K562 (cell line): Measurements from ENCODE around the gene ZNF438.

ENCODE experiments used
- CREB1 ChIP-seq, 2 experiments: sonication (generic) in 1 of 2; formaldehyde crosslinking in 1 of 2; IDR thresholded peaks; 2 replicates each; pipeline versions ENCODE4 v1.6.1 to v1.8.0; 2012 to 2022; ENCODE audit warnings: inconsistent platforms in 1 of 2, mild to moderate bottlenecking in 1 of 2, missing genetic modification reagents in 1 of 2, moderate library complexity in 1 of 2
- CTCF ChIP-seq, 3 experiments: IDR thresholded peaks in 2 of 3; conservative IDR thresholded peaks in 1 of 3; 2 replicates each; pipeline ENCODE4 v1.5.1; 2011 to 2012; ENCODE audit warnings: low read length in 3 of 3, mild to moderate bottlenecking in 3 of 3, control low read depth in 2 of 3, improper control_type of control experiment in 1 of 3, inconsistent platforms in 1 of 3, low read depth in 1 of 3, mixed read lengths in 1 of 3, moderate library complexity in 1 of 3; ENCODE audit not compliant: insufficient read depth in 2 of 3
- EWSR1 ChIP-seq: fragments of 450-650 bp; IDR thresholded peaks from 2 replicates; pipeline ENCODE4 v1.6.1; 2018; ENCODE audit warnings: borderline replicate concordance, mild to moderate bottlenecking, low read depth, moderate library complexity; ENCODE audit not compliant: partially characterized antibody
- PKNOX1 ChIP-seq: fragments of 450-650 bp; IDR thresholded peaks from 2 replicates; pipeline ENCODE4 v1.6.1; 2016
- RCOR1 ChIP-seq, 2 experiments: IDR thresholded peaks; 2 replicates each; pipeline ENCODE4 v1.6.1; 2012; ENCODE audit warnings: low read depth in 2 of 2, low read length in 2 of 2, borderline replicate concordance in 1 of 2, improper control_type of control experiment in 1 of 2
- RNF2 ChIP-seq: sonication (generic); IDR thresholded peaks from 2 replicates; pipeline ENCODE4 v1.6.1; 2016
- SMAD4 ChIP-seq: fragments of 250-450 bp; sonication (Bioruptor Pico); conservative IDR thresholded peaks from 2 replicates; pipeline ENCODE4 v1.8.0; 2021; ENCODE audit warnings: inconsistent platforms, mild to moderate bottlenecking, moderate library complexity
- SMARCE1 ChIP-seq: fragments of 450-650 bp; IDR thresholded peaks from 2 replicates; pipeline ENCODE4 v1.7.1; 2016; ENCODE audit warnings: mild to moderate bottlenecking
- USF2 ChIP-seq: sonication (generic); formaldehyde crosslinking; IDR thresholded peaks from 2 replicates; pipeline ENCODE4 v1.5.0; 2020; ENCODE audit warnings: missing genetic modification reagents
- ZBTB34 ChIP-seq: fragments of 250-450 bp; sonication (Bioruptor Pico); IDR thresholded peaks from 2 replicates; pipeline ENCODE4 v1.8.0; 2021; ENCODE audit warnings: mild to moderate bottlenecking, moderate library complexity
- ZNF780A ChIP-seq: fragments of 250-450 bp; sonication (Bioruptor Pico); IDR thresholded peaks from 2 replicates; pipeline ENCODE4 v1.5.0; 2021; ENCODE audit warnings: mild to moderate bottlenecking
- TF ChIP-seq, protein P1 (sequence below): sonication (generic); formaldehyde crosslinking; IDR thresholded peaks from 2 replicates; pipeline ENCODE4 v1.8.1; 2023; ENCODE audit warnings: mild to moderate bottlenecking, missing genetic modification reagents
- TF ChIP-seq, protein P2 (sequence below): fragments of 450-650 bp; IDR thresholded peaks from 2 replicates; pipeline ENCODE4 v1.6.1; 2016; ENCODE audit warnings: borderline replicate concordance

DNA sequence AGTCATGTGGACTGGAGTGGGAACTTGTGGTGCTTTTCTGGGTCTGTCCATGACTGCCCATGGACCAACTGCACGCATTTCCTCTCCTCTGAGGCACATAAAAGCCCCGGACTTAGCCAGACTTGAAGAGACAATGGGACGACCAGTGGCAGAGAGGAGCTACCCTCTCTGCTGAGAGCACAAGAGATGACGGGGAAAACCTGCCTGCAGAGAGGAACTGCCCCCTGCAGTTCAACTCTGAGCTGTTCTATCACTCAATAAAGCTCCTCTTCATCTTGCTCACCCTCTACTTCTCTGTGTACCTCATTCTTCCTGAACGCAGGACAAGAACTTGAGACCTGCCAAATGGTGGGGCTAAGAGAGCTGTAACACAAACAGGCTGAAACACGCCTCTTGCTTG is 184.5 kb downstream of the ZNF438 start:
- TF ChIP-seq PKNOX1 = no peak
- no peak for TF ChIP-seq ZNF780A (CRISPR knock-in tag)
- TF ChIP-seq, protein P1, sequence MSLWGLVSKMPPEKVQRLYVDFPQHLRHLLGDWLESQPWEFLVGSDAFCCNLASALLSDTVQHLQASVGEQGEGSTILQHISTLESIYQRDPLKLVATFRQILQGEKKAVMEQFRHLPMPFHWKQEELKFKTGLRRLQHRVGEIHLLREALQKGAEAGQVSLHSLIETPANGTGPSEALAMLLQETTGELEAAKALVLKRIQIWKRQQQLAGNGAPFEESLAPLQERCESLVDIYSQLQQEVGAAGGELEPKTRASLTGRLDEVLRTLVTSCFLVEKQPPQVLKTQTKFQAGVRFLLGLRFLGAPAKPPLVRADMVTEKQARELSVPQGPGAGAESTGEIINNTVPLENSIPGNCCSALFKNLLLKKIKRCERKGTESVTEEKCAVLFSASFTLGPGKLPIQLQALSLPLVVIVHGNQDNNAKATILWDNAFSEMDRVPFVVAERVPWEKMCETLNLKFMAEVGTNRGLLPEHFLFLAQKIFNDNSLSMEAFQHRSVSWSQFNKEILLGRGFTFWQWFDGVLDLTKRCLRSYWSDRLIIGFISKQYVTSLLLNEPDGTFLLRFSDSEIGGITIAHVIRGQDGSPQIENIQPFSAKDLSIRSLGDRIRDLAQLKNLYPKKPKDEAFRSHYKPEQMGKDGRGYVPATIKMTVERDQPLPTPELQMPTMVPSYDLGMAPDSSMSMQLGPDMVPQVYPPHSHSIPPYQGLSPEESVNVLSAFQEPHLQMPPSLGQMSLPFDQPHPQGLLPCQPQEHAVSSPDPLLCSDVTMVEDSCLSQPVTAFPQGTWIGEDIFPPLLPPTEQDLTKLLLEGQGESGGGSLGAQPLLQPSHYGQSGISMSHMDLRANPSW = no peak
- TF ChIP-seq RNF2 = no peak
- no peak for TF ChIP-seq EWSR1
- TF ChIP-seq SMARCE1 = no peak
- TF ChIP-seq SMAD4 (CRISPR knock-in tag) = no peak
- TF ChIP-seq, protein P2, sequence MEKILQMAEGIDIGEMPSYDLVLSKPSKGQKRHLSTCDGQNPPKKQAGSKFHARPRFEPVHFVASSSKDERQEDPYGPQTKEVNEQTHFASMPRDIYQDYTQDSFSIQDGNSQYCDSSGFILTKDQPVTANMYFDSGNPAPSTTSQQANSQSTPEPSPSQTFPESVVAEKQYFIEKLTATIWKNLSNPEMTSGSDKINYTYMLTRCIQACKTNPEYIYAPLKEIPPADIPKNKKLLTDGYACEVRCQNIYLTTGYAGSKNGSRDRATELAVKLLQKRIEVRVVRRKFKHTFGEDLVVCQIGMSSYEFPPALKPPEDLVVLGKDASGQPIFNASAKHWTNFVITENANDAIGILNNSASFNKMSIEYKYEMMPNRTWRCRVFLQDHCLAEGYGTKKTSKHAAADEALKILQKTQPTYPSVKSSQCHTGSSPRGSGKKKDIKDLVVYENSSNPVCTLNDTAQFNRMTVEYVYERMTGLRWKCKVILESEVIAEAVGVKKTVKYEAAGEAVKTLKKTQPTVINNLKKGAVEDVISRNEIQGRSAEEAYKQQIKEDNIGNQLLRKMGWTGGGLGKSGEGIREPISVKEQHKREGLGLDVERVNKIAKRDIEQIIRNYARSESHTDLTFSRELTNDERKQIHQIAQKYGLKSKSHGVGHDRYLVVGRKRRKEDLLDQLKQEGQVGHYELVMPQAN = no peak
- no peak for TF ChIP-seq CREB1 (IDR thresholded peaks at IDR 0.05)
- no peak for TF ChIP-seq CREB1 (CRISPR knock-in tag; IDR thresholded peaks at IDR 0.05)
- no peak for TF ChIP-seq RCOR1 (IDR thresholded peaks at IDR 0.05; ENCODE audit: borderline replicate concordance in 1 of 2, low read depth in 2 of 2, low read length in 2 of 2)
- no peak for TF ChIP-seq USF2 (CRISPR knock-in tag)
- no peak for TF ChIP-seq ZBTB34 (CRISPR knock-in tag)
- no peak for TF ChIP-seq CTCF (IDR thresholded peaks at IDR 0.05 in 2 of 3, conservative IDR thresholded peaks at IDR 0.05 in 1 of 3; ENCODE audit: insufficient read depth in 2 of 3, low read depth in 1 of 3, low read length in 3 of 3)
